ENCODE measurements around the gene LDAH.

GRCh38 chr2:20839052-20839451 lies 16.2 kb upstream of the LDAH start:
- TF ChIP-seq CTCF (IDR thresholded peaks at IDR 0.05; ENCODE audit: borderline replicate concordance, extremely low read depth, low read length, poor library complexity, severe bottlenecking) (no peak), EZH2 (IDR thresholded peaks at IDR 0.05; ENCODE audit: borderline replicate concordance, low read depth, low read length, severe bottlenecking) (no peak)

Data from DND-41 (cell line).